Measurements from ENCODE around the gene APOD. TPM values are rescaled to one million over a fixed set of nuclear protein-coding genes. Genes with fewer than 3 reads are reported as not detected.
"Not testable (repeated sequence)": the region's sequence is repeated elsewhere in the genome, so short reads cannot be mapped to it uniquely, and the experiment has no call there.

Gene APOD
- total and polyA plus RNA-seq, 4 donors, result 4.7 to 85.8 (median 21.3) TPM

DNA sequence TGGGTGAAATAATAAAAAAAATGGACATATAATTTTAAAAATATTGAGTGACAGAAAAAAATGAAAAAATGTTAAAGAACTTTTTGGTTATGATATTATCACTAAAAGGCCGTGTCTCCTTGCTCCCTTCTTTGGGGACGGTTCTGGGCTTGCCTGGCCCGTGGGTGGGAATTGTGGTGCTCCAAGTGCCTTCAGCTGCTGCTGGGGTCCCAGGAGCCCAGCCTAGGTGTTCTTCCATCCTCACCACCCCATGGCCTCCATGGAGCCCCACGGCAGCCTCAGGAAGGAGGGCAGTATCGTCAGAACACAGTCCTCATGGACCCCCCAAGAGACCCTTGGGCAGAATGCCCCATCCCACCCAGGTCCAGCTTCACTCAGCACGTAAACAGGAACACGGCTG is 45.9 kb upstream of the APOD start:
- not testable (repeated sequence) for DNase-seq
- 93 to 100% methylated on average over 3 to 5 of the region's 7 CpGs for WGBS, 2 donors

DNA sequence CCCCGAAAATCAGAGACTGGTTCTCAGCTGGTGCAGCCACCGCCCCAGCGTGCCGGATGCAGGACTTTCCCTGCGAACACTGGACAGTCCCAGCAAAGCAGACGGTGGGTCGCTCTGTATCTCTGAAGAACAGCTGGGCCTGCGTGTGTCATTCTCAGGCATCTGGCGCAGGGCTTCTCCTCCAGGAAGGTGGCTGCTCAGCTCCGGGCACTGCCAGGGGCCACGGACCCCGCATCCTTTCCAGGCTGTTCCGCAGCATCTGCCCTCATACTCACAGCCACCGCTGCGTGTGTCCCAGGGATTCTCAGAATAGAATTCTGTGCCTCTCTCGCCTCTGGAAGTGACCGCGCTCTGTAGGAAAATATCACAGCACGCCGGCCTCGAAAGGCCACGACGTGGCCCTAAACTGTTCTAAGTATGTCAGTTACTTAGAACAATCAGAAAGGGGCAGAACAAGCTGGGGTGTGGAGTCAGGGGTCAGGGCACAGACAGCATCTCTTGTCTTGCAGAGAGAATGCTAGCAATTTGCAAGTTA is 44.7 kb upstream of the APOD start:
- not testable (repeated sequence) for H3K36me3 ChIP-seq (ENCODE audit: control insufficient read depth in 4 of 4, insufficient read depth in 4 of 4, low read length in 4 of 4); H3K27ac ChIP-seq (ENCODE audit: low read depth in 1 of 2, low read length in 1 of 2); ATAC-seq (ENCODE audit: insufficient read depth, low FRiP score); DNase-seq; H3K4me1 ChIP-seq (ENCODE audit: control insufficient read depth in 5 of 5, insufficient read depth in 5 of 5, low read length in 5 of 5); H3K27me3 ChIP-seq (ENCODE audit: control insufficient read depth in 3 of 3, insufficient read depth in 3 of 3, low read length in 2 of 3); H3K4me3 ChIP-seq; H3K9ac ChIP-seq (ENCODE audit: insufficient read depth in 1 of 2, low read length in 2 of 2); H3K9me3 ChIP-seq (ENCODE audit: control insufficient read depth in 4 of 4, insufficient read depth in 3 of 4, low read length in 3 of 4)
- 90 to 91% methylated on average over 21 to 23 of the region's 23 CpGs for WGBS, 2 donors

More for the DNA sequence above, 45.9 kb upstream of the APOD start:
- ATAC-seq (ENCODE audit: insufficient read depth, low FRiP score); H3K9ac ChIP-seq (ENCODE audit: insufficient read depth in 1 of 2, low read length in 2 of 2); H3K4me1 ChIP-seq (ENCODE audit: control insufficient read depth in 5 of 5, insufficient read depth in 5 of 5, low read length in 5 of 5); H3K4me3 ChIP-seq; H3K27ac ChIP-seq (ENCODE audit: low read depth in 1 of 2, low read length in 1 of 2); H3K36me3 ChIP-seq (ENCODE audit: control insufficient read depth in 4 of 4, insufficient read depth in 4 of 4, low read length in 4 of 4); H3K27me3 ChIP-seq (ENCODE audit: control insufficient read depth in 3 of 3, insufficient read depth in 3 of 3, low read length in 2 of 3); H3K9me3 ChIP-seq (ENCODE audit: control insufficient read depth in 4 of 4, insufficient read depth in 3 of 4, low read length in 3 of 4): not testable (repeated sequence)

DNA sequence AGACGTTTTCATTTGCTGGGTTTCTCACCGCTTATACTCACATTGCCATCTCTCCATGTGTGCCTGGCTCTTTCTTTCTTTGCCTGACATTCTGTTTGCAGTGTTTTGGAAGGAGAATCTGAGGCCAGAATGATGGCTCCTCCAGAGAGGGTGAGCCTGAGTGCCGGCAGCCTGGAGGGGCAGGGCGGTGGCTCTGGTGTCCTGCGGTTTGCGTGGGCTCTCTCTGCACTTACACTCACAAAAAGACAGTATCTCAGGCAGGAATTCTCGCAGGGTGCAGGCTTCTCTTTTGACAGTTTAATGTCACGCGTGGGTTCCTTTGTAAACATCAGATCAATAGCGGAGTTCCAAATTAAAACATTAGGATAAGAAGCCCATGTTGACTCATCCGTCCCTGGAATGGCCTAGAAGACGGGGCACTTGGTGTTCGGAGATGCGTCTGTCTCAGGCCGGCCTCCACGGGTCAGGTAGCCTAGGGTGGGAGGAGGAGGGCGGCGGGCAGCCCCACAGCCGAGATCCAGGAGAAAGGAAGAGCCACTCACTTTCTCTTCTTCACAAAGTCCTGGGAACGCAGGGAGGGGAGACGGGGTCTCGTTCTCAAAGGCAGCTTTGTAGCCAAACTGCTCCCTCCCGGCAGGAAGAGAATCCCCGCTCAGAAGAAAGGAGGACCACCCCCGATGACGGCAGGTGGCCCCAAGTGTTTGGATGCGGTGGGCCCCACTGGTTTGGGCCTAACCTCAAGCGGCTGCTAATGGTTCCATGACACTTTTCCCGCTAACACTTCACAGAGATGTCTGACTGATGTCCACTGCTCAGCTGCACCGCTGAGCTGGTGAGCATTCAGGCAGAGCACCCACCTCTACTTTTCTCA is 44.0 kb upstream of the APOD start:
- H3K27me3 ChIP-seq (ENCODE audit: control insufficient read depth in 3 of 3, insufficient read depth in 3 of 3, low read length in 2 of 3); H3K9ac ChIP-seq (ENCODE audit: insufficient read depth in 1 of 2, low read length in 2 of 2); H3K4me3 ChIP-seq; DNase-seq; H3K9me3 ChIP-seq (ENCODE audit: control insufficient read depth in 4 of 4, insufficient read depth in 3 of 4, low read length in 3 of 4); H3K27ac ChIP-seq (ENCODE audit: low read depth in 1 of 2, low read length in 1 of 2); ATAC-seq (ENCODE audit: insufficient read depth, low FRiP score); H3K4me1 ChIP-seq (ENCODE audit: control insufficient read depth in 5 of 5, insufficient read depth in 5 of 5, low read length in 5 of 5); H3K36me3 ChIP-seq (ENCODE audit: control insufficient read depth in 4 of 4, insufficient read depth in 4 of 4, low read length in 4 of 4): not testable (repeated sequence)
- 74 to 86% methylated on average over 22 to 28 of the region's 30 CpGs for WGBS, 2 donors

DNA sequence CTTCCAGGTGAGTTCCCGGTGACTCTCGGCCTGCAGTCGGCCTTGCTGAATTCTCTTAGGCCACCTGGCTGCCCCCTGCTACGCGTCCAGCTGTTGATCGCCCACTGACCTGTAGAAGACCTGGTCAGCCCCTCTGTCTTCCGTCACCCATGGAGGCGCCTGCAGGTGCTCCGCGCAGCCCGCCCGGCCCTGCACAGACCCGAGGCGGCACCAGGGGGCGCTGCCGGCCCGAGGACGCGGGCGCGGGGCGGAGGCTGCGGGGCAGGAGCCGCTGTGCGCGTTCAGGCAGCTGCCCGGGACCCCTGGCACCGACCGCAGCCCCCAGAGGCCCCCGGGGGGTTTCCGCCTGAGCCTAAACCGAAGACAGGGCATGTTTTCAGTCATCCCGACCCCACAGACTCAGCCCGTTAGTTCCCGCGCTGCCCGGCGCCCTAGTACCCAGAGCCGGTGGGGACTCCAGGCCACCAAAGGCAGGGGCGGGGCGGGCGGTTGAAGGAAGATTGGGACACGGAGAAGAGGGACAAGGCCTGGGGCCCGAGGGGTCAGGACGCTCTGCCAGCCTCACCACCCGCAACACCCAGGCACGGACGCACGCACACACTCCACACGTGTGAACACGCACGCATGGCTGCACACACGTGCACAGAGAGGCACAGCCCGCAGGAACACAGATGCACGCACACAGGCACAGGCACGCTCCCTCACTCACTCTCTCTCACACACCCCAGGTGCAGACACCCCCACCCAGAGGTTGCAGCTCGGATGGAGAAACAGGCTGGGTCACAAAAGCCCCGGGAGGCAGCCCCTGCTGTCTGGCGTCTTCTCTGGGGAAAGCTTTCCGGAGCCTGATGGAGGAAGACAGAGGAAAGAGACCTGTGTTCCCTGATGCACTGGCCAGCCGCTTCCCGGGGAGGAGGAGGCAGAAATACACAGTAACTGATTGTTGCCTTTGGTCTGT is 41.1 kb upstream of the APOD start:
- not testable (repeated sequence) for H3K9ac ChIP-seq (ENCODE audit: insufficient read depth in 1 of 2, low read length in 2 of 2); H3K4me3 ChIP-seq; H3K27me3 ChIP-seq (ENCODE audit: control insufficient read depth in 3 of 3, insufficient read depth in 3 of 3, low read length in 2 of 3); H3K4me1 ChIP-seq (ENCODE audit: control insufficient read depth in 5 of 5, insufficient read depth in 5 of 5, low read length in 5 of 5); DNase-seq; H3K36me3 ChIP-seq (ENCODE audit: control insufficient read depth in 4 of 4, insufficient read depth in 4 of 4, low read length in 4 of 4); H3K27ac ChIP-seq (ENCODE audit: low read depth in 1 of 2, low read length in 1 of 2); H3K9me3 ChIP-seq (ENCODE audit: control insufficient read depth in 4 of 4, insufficient read depth in 3 of 4, low read length in 3 of 4)
- 9 to 20% methylated on average over 4 to 18 of the region's 62 CpGs for WGBS, 2 donors
- peak; percentile 91 for ATAC-seq (ENCODE audit: insufficient read depth, low FRiP score)

DNA sequence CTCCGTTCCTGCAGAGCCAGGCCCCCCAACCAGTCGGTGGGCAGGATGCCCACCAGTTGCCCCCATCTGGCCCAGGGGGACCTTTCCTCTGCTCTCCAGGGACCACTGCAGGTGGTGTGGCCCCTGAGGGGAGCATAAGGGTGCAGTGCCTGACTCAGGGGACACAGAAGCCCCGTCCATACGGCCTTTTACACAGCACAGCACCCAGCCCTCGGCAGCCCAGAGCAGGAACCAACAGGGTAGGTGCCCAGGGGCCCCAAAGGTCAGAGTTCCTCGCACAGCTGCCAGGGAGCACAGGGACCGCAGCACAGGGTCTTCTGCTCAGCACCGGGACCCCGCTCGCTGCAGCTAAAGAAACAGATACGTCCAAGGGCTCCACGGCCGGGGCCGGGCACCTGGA is 40.4 kb upstream of the APOD start:
- not testable (repeated sequence) for H3K36me3 ChIP-seq (ENCODE audit: control insufficient read depth in 4 of 4, insufficient read depth in 4 of 4, low read length in 4 of 4); H3K9me3 ChIP-seq (ENCODE audit: control insufficient read depth in 4 of 4, insufficient read depth in 3 of 4, low read length in 3 of 4); ATAC-seq (ENCODE audit: insufficient read depth, low FRiP score); DNase-seq; H3K4me1 ChIP-seq (ENCODE audit: control insufficient read depth in 5 of 5, insufficient read depth in 5 of 5, low read length in 5 of 5); H3K4me3 ChIP-seq; H3K27ac ChIP-seq (ENCODE audit: low read depth in 1 of 2, low read length in 1 of 2); H3K9ac ChIP-seq (ENCODE audit: insufficient read depth in 1 of 2, low read length in 2 of 2); H3K27me3 ChIP-seq (ENCODE audit: control insufficient read depth in 3 of 3, insufficient read depth in 3 of 3, low read length in 2 of 3)
- no CpG with 5 or more reads among the region's 14 CpGs for WGBS, 2 donors

DNA sequence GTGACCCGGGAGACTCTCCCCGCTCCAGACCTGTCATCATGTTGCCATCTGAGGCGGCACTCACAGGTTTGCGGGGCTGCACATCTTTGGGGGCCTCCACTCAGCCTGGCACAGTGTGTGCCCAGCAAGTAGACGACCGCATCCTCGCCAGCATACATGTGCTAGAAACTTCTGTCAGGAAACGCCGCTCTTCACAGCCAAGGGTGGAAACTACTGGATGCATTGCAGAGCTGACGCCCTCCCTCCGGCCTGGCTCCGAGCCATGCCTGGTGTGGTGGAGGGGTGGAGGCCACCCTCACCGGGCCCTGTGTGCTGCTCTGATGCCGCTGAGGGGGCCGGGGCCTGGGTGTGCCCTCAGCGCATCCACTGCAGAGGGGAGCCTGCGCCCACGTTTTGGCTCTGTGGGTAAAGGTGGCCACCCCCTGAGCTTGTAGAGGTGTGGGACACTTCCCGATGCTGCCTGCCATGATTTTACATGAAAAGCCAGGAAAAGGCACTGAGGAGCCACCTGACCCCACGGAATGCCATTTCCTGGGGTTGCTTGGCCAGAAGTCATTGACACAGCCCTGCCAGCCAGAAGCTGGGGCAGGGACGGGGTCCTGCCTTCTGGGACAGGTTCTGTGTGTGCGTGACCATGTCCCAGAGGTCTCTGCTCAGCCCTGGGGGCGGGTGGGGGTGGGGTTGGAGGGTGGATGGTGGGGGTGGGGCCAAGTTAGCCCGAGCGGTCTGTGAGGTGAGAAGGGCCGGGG is 39.7 kb upstream of the APOD start:
- not testable (repeated sequence) for H3K4me3 ChIP-seq; H3K27me3 ChIP-seq (ENCODE audit: control insufficient read depth in 3 of 3, insufficient read depth in 3 of 3, low read length in 2 of 3); H3K27ac ChIP-seq (ENCODE audit: low read depth in 1 of 2, low read length in 1 of 2); DNase-seq; H3K4me1 ChIP-seq (ENCODE audit: control insufficient read depth in 5 of 5, insufficient read depth in 5 of 5, low read length in 5 of 5); H3K9ac ChIP-seq (ENCODE audit: insufficient read depth in 1 of 2, low read length in 2 of 2); H3K36me3 ChIP-seq (ENCODE audit: control insufficient read depth in 4 of 4, insufficient read depth in 4 of 4, low read length in 4 of 4); ATAC-seq (ENCODE audit: insufficient read depth, low FRiP score); H3K9me3 ChIP-seq (ENCODE audit: control insufficient read depth in 4 of 4, insufficient read depth in 3 of 4, low read length in 3 of 4)
- WGBS, 2 donors, result 88% methylated on average over 11 to 24 of the region's 26 CpGs

DNA sequence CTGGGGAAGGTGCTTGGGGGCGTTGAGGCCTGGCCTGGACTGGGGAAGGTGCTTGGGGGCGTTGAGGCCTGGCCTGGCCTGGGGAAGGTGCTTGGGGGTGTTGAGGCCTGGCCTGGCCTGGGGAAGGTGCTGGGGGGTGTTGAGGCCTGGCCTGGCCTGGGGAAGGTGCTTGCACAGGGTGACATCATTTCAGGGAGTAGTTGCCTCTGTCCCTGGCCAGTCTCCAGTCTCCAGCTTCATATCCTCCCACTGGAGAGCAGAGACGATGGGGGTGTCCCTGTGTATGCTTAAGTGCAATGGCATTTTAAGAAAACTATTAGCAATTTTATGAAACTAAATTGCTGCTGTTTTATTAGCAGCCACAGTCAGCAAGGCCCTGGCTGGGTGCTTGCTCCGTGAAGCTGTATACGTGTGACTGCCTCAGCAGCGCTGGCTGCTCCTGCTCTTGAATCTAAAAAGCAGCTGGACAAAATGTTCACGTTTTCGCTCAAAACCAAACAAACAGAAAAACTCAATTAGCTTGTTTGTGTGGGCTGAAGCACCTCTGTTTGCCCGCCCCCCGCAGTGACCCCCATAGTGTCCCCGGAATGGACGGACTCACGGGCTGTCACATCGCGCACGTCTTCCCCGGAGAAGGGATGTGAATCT is 38.9 kb upstream of the APOD start:
- H3K4me3 ChIP-seq; DNase-seq; H3K9me3 ChIP-seq (ENCODE audit: control insufficient read depth in 4 of 4, insufficient read depth in 3 of 4, low read length in 3 of 4); H3K27me3 ChIP-seq (ENCODE audit: control insufficient read depth in 3 of 3, insufficient read depth in 3 of 3, low read length in 2 of 3); ATAC-seq (ENCODE audit: insufficient read depth, low FRiP score); H3K27ac ChIP-seq (ENCODE audit: low read depth in 1 of 2, low read length in 1 of 2); H3K9ac ChIP-seq (ENCODE audit: insufficient read depth in 1 of 2, low read length in 2 of 2); H3K4me1 ChIP-seq (ENCODE audit: control insufficient read depth in 5 of 5, insufficient read depth in 5 of 5, low read length in 5 of 5); H3K36me3 ChIP-seq (ENCODE audit: control insufficient read depth in 4 of 4, insufficient read depth in 4 of 4, low read length in 4 of 4): not testable (repeated sequence)
- WGBS, 2 donors, result 96 to 97% methylated on average over 8 to 16 of the region's 17 CpGs
